AML-193 (cell line): ENCODE results near the gene ERBIN.
"Not testable (repeated sequence)": the region's sequence is repeated elsewhere in the genome, so short reads cannot be mapped to it uniquely, and the experiment has no call there.

Experiments used
- DNase-seq, 2 experiments: peaks; one replicate each; lab custom pipeline; 2025; lab: John Stamatoyannopoulos, UW

Gene ERBIN

GRCh38 chr5:66004216-66004615 lies 77.8 kb downstream of the ERBIN start:
- no peak for DNase-seq

GRCh38 chr5:66009277-66009676 lies 82.9 kb downstream of the ERBIN start:
- DNase-seq: no peak

- DNase-seq: no peak
Observed at GRCh38 chr5:66010476-66010875, 84.1 kb downstream of the ERBIN start.

- DNase-seq: no peak
Observed at GRCh38 chr5:66012271-66012670, 85.9 kb downstream of the ERBIN start.

GRCh38 chr5:66013397-66013796 lies 87.0 kb downstream of the ERBIN start:
- no peak for DNase-seq

GRCh38 chr5:66013906-66014305 lies 87.5 kb downstream of the ERBIN start:
- no peak for DNase-seq

GRCh38 chr5:66015196-66015960 lies 89.0 kb downstream of the ERBIN start:
- DNase-seq: no peak

GRCh38 chr5:66021585-66021984 lies 95.2 kb downstream of the ERBIN start:
- DNase-seq: no peak

- DNase-seq: no peak
Observed at GRCh38 chr5:66039296-66039695, 112.9 kb downstream of the ERBIN start.

GRCh38 chr5:66039701-66040100 lies 113.3 kb downstream of the ERBIN start:
- DNase-seq: no peak

GRCh38 chr5:66041627-66042026 lies 115.3 kb downstream of the ERBIN start:
- DNase-seq: no peak

- no peak for DNase-seq
Observed at GRCh38 chr5:66057239-66057638, 130.9 kb downstream of the ERBIN start.

GRCh38 chr5:66061320-66061719 lies 134.9 kb downstream of the ERBIN start:
- not testable (repeated sequence) for DNase-seq

- not testable (repeated sequence) for DNase-seq
Observed at GRCh38 chr5:66063061-66063460, 136.7 kb downstream of the ERBIN start.

- no peak for DNase-seq
Observed at GRCh38 chr5:66066826-66067225, 140.5 kb downstream of the ERBIN start.

- DNase-seq: no peak
Observed at GRCh38 chr5:66072031-66072430, 145.7 kb downstream of the ERBIN start.

GRCh38 chr5:66074901-66075300 lies 148.5 kb downstream of the ERBIN start:
- no peak for DNase-seq

- peak in 1 of 2 experiments; percentile 6 for DNase-seq
Observed at GRCh38 chr5:66080664-66081063, 154.3 kb downstream of the ERBIN start.

GRCh38 chr5:66089384-66089783 lies 163.0 kb downstream of the ERBIN start:
- DNase-seq: no peak

- no peak for DNase-seq
Observed at GRCh38 chr5:66100851-66101250, 174.5 kb downstream of the ERBIN start.

- no peak for DNase-seq
Observed at GRCh38 chr5:66113160-66113559, 186.8 kb downstream of the ERBIN start.

- no peak for DNase-seq
Observed at GRCh38 chr5:66118304-66118703, 191.9 kb downstream of the ERBIN start.

GRCh38 chr5:66122379-66123034 lies 196.1 kb downstream of the ERBIN start:
- no peak for DNase-seq

GRCh38 chr5:66129144-66129543 lies 202.8 kb downstream of the ERBIN start:
- DNase-seq: no peak
